NCI-H128 (cell line): ENCODE measurements around the gene MKNK1.

ENCODE experiments used
- DNase-seq: peaks from one replicate; lab custom pipeline; 2025; ENCODE audit not compliant: unreplicated experiment; lab: John Stamatoyannopoulos, UW

The MKNK1 gene

GRCh38 chr1:46568461-46568891, 35.6 kb downstream of the MKNK1 start:
- no peak for DNase-seq

GRCh38 chr1:46563341-46563740, 40.7 kb downstream of the MKNK1 start:
- no peak for DNase-seq

GRCh38 chr1:46562498-46562897, 41.6 kb downstream of the MKNK1 start:
- no peak for DNase-seq

- DNase-seq = no peak
Measured at GRCh38 chr1:46558966-46559365, 45.1 kb downstream of the MKNK1 start.

GRCh38 chr1:46558141-46558963, 45.7 kb downstream of the MKNK1 start:
- DNase-seq = peak; percentile 69

- no peak for DNase-seq
Measured at GRCh38 chr1:46557403-46557802, 46.7 kb downstream of the MKNK1 start.

GRCh38 chr1:46556822-46557221, 47.2 kb downstream of the MKNK1 start:
- no peak for DNase-seq

- no peak for DNase-seq
Measured at GRCh38 chr1:46555826-46556619, 48.0 kb downstream of the MKNK1 start.

- peak; percentile 75 for DNase-seq
Measured at GRCh38 chr1:46554597-46555381, 49.3 kb downstream of the MKNK1 start.

GRCh38 chr1:46554236-46554596, 49.9 kb downstream of the MKNK1 start:
- DNase-seq = no peak

GRCh38 chr1:46553506-46553905, 50.6 kb downstream of the MKNK1 start:
- DNase-seq = no peak

- DNase-seq = no peak
Measured at GRCh38 chr1:46552357-46553237, 51.5 kb downstream of the MKNK1 start.

GRCh38 chr1:46551597-46552095, 52.4 kb downstream of the MKNK1 start, which contains the start of gene KNCN:
Gene KNCN (minus strand): TSS chr1:46551647. CDS start chr1:46551215, 432 bp downstream.
- DNase-seq = no peak

GRCh38 chr1:46550751-46551231, 53.3 kb downstream of the MKNK1 start:
- no peak for DNase-seq

GRCh38 chr1:46549697-46550681, 54.1 kb downstream of the MKNK1 start:
- peak; percentile 26 for DNase-seq

- no peak for DNase-seq
Measured at GRCh38 chr1:46547481-46548383, 56.3 kb downstream of the MKNK1 start.

GRCh38 chr1:46546210-46546609, 57.9 kb downstream of the MKNK1 start:
- DNase-seq = no peak

GRCh38 chr1:46545784-46546183, 58.3 kb downstream of the MKNK1 start:
- no peak for DNase-seq
